Keratinocyte (primary cell): Measurements from ENCODE around the gene FBXL13. TPM values are rescaled to one million over a fixed set of nuclear protein-coding genes. Genes with fewer than 3 reads are reported as not detected.

Experiments
- DNase-seq: peaks from one replicate; pipeline ENCODE4 v3.0.0-alpha.2; 2011; ENCODE audit warnings: low read depth, missing footprints, low spot score
- FAIRE-seq: peaks from 2 replicates; lab custom pipeline; 2011; peaks lifted over from hg19 to GRCh38; lab: Jason Lieb, UNC
- H2AFZ ChIP-seq: 2 replicates; pipeline ENCODE4 v1.6.0; 2012; ENCODE audit warnings: low read length, control low read depth, inconsistent platforms; ENCODE audit not compliant: control insufficient read depth
- H3K27ac ChIP-seq: 2 replicates; pipeline ENCODE4 v1.5.1; 2011; ENCODE audit warnings: low read length; ENCODE audit not compliant: control insufficient read depth, insufficient read depth
- H3K27me3 ChIP-seq: 3 replicates; pipeline ENCODE4 v1.6.0; 2011; ENCODE audit warnings: low read length; ENCODE audit not compliant: control insufficient read depth, insufficient read depth; ENCODE audit errors: extremely low read depth
- H3K36me3 ChIP-seq, 2 experiments: 2 replicates in 1 of 2; 3 replicates in 1 of 2; pipeline ENCODE4 v1.5.1; 2011; ENCODE audit warnings: low read length in 2 of 2, mild to moderate bottlenecking in 1 of 2; ENCODE audit not compliant: control insufficient read depth in 2 of 2, insufficient read depth in 2 of 2; ENCODE audit errors: extremely low read depth in 1 of 2
- H3K4me1 ChIP-seq: 3 replicates; pipeline ENCODE4 v1.5.1; 2011; ENCODE audit warnings: low read length; ENCODE audit not compliant: control insufficient read depth, insufficient read depth; ENCODE audit errors: extremely low read depth
- H3K4me2 ChIP-seq: 3 replicates; pipeline ENCODE4 v1.6.0; 2011; ENCODE audit warnings: low read depth, low read length; ENCODE audit not compliant: control insufficient read depth, insufficient read depth; ENCODE audit errors: extremely low read depth
- H3K4me3 ChIP-seq, 3 experiments: fragments of 200-600 bp in 1 of 3; sonication (generic) in 1 of 3; 2 replicates in 2 of 3; 3 replicates in 1 of 3; pipeline ENCODE4 v1.5.1; 2011 to 2016; ENCODE audit warnings: low read length in 3 of 3, mild to moderate bottlenecking in 3 of 3, control low read depth in 2 of 3, inconsistent platforms in 1 of 3, low read depth in 1 of 3, mixed read lengths in 1 of 3, mixed run types in 1 of 3, moderate library complexity in 1 of 3; ENCODE audit not compliant: control insufficient read depth in 2 of 3, insufficient read depth in 2 of 3; ENCODE audit errors: extremely low read depth in 1 of 3
- H3K79me2 ChIP-seq: 2 replicates; pipeline ENCODE4 v1.6.0; 2012; ENCODE audit warnings: low read length; ENCODE audit not compliant: control insufficient read depth, insufficient read depth
- H3K9ac ChIP-seq: 3 replicates; pipeline ENCODE4 v1.6.0; 2011; ENCODE audit warnings: low read length; ENCODE audit not compliant: control insufficient read depth, insufficient read depth; ENCODE audit errors: extremely low read depth
- H3K9me1 ChIP-seq: 3 replicates; pipeline ENCODE4 v1.6.0; 2011; ENCODE audit warnings: low read length; ENCODE audit not compliant: control insufficient read depth, insufficient read depth; ENCODE audit errors: extremely low read depth
- H3K9me3 ChIP-seq: 2 replicates; pipeline ENCODE4 v1.5.1; 2012; ENCODE audit warnings: low read depth, low read length; ENCODE audit not compliant: control insufficient read depth
- H4K20me1 ChIP-seq: 3 replicates; pipeline ENCODE4 v1.6.0; 2011; ENCODE audit warnings: low read length; ENCODE audit not compliant: control insufficient read depth, insufficient read depth; ENCODE audit errors: extremely low read depth
- CTCF ChIP-seq, 3 experiments: IDR thresholded peaks in 1 of 3; conservative IDR thresholded peaks in 1 of 3; optimal IDR thresholded peaks in 1 of 3; 2 replicates in 2 of 3; 3 replicates in 1 of 3; pipeline versions ENCODE3 to v1.5.1; 2011; ENCODE audit warnings: low read length in 3 of 3, mild to moderate bottlenecking in 3 of 3, moderate library complexity in 2 of 3, control low read depth in 1 of 3, inconsistent platforms in 1 of 3; ENCODE audit not compliant: insufficient read depth in 2 of 3; ENCODE audit errors: extremely low read depth in 1 of 3
- EZH2 ChIP-seq: IDR thresholded peaks from one replicate; pipeline ENCODE4 v1.6.1; 2012; ENCODE audit warnings: inconsistent platforms, mild to moderate bottlenecking, low read length, moderate library complexity
- dilution Hi-C: fragments of 300-500 bp; cut with MboI; formaldehyde crosslinking; loops from one replicate; pipeline ENCODE4 v1.7.0; 2020; ENCODE audit warnings: low sequenced_read_pairs; ENCODE audit not compliant: extremely low pct_ligation_motif_present
- polyA plus RNA-seq, 5 experiments: library from polyadenylated mRNA; depleted of rRNA in 3 of 5; stranded (reverse) in 3 of 5; stranded (forward) in 1 of 5; unstranded in 1 of 5; fragments of >200 nt; gene quantifications; 1 replicate in 1 of 5; 2 replicates in 3 of 5; 3 replicates in 1 of 5; pipeline versions ENCODE4 v1.2.1 to v1.2.3, GENCODE V29; 2011 to 2012; ENCODE audit warnings: missing spikeins in 2 of 5, low read depth in 1 of 5, low replicate concordance in 1 of 5

FBXL13 gene
- polyA plus RNA-seq, 1 donor (not counting 4 experiments of a cell fraction or from before 2014, with no cell fraction given): 0.20 TPM

DNA sequence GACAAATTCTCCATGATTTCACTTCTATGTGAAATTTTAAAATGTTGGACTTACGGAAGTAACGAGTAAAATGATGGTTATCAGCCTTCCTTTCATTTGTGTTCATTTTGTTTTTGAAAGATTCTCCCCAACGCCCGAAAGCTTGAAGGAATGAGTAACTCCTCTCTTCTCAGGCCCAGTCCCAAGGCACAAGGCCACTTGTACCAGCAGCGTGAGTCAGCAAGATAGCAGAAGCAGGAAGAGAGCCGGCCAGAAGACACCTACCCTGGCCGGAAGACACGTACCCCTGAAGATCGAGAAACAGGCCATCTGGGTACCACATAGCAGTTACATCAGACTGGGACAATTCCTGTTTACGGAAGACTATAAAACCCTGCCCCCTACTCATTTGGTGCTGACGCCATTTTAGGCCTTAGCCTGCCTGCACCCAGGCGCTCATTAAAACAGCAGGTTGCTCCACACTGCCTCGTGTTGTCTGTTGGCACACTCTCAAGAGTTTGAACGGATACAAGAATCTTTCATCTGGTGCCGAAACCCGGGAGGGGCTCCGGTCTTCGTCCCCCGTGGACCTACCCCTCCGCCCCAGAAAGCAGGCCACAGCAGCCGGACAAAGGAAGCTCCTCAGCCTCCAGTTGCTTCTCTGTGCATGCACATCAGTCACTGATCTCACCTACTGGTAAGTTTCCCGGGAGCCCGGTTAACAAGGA, 101.3 kb downstream of the FBXL13 start:
- TF ChIP-seq CTCF (optimal IDR thresholded peaks at IDR 0.05 in 1 of 3, IDR thresholded peaks at IDR 0.05 in 1 of 3, conservative IDR thresholded peaks at IDR 0.05 in 1 of 3; ENCODE audit: extremely low read depth in 1 of 3, insufficient read depth in 2 of 3, low read length in 3 of 3): no peak
- no peak overlapping the region for H3K27ac ChIP-seq
- no peaks in the 10 kb centered on the region for H3K9me1 ChIP-seq
- H3K79me2 ChIP-seq: no peaks in the 10 kb centered on the region
- no peak for FAIRE-seq
- no peak overlapping the region for H2AFZ ChIP-seq
- H3K4me2 ChIP-seq: no peak overlapping the region
- no peak for DNase-seq
- no peaks in the 10 kb centered on the region for H3K9me3 ChIP-seq
- no peak overlapping the region for H3K4me3 ChIP-seq
- no peaks in the 10 kb centered on the region for H4K20me1 ChIP-seq
- H3K4me1 ChIP-seq: peaks cover 3% of the 10 kb centered on the region
- H3K27me3 ChIP-seq: no peaks in the 10 kb centered on the region
- dilution Hi-C loops: no loop called here
- no peak overlapping the region for H3K9ac ChIP-seq
- no peaks in the 10 kb centered on the region for H3K36me3 ChIP-seq

GRCh38 chr7:102967798-102968197, 106.8 kb downstream of the FBXL13 start:
- dilution Hi-C loops: no loop called here
- Histone ChIP-seq H3K4me3 (no peak overlapping the region), H4K20me1 (no peaks in the 10 kb centered on the region), H3K9ac (no peak overlapping the region), H3K4me2 (no peak overlapping the region), H3K27ac (no peak overlapping the region), H3K27me3 (no peaks in the 10 kb centered on the region), H3K36me3 (no peaks in the 10 kb centered on the region), H3K9me1 (no peaks in the 10 kb centered on the region), H3K9me3 (no peaks in the 10 kb centered on the region), H3K4me1 (no peaks in the 10 kb centered on the region), H2AFZ (no peak overlapping the region), H3K79me2 (no peaks in the 10 kb centered on the region)
- FAIRE-seq (peak; percentile 49), DNase-seq (no peak)
- TF ChIP-seq CTCF (optimal IDR thresholded peaks at IDR 0.05 in 1 of 3, IDR thresholded peaks at IDR 0.05 in 1 of 3, conservative IDR thresholded peaks at IDR 0.05 in 1 of 3; ENCODE audit: extremely low read depth in 1 of 3, insufficient read depth in 2 of 3, low read length in 3 of 3): no peak
- TF ChIP-seq EZH2: no peak
